Suprapubic skin (tissue), 4 donors: ENCODE measurements around the gene ZACN.

ENCODE experiments used
- EP300 ChIP-seq: sonication (generic); formaldehyde crosslinking; IDR thresholded peaks from one replicate; pipeline ENCODE4 v1.6.1; 2017; ENCODE audit warnings: antibody characterized with exemption
- POLR2A ChIP-seq, 2 donors: fragments of 450-650 bp; IDR thresholded peaks; one replicate each; pipeline ENCODE4 v1.6.1; 2017; ENCODE audit warnings: antibody characterized with exemption in 2 of 2, mild to moderate bottlenecking in 2 of 2, moderate library complexity in 2 of 2
- POLR2AphosphoS5 ChIP-seq, 3 donors: sonication (generic); formaldehyde crosslinking; IDR thresholded peaks; one replicate each; pipeline ENCODE4 v1.6.1; 2017; ENCODE audit warnings: antibody characterized with exemption in 3 of 3
- TF ChIP-seq, protein P1 (sequence below), 2 donors: fragments of 200-600 bp in 1 of 2; fragments of 450-650 bp in 1 of 2; sonication (generic) in 1 of 2; IDR thresholded peaks; one replicate each; pipeline ENCODE4 v1.5.1; 2016 to 2019; ENCODE audit warnings: antibody characterized with exemption in 2 of 2, mild to moderate bottlenecking in 1 of 2, moderate library complexity in 1 of 2

DNA sequence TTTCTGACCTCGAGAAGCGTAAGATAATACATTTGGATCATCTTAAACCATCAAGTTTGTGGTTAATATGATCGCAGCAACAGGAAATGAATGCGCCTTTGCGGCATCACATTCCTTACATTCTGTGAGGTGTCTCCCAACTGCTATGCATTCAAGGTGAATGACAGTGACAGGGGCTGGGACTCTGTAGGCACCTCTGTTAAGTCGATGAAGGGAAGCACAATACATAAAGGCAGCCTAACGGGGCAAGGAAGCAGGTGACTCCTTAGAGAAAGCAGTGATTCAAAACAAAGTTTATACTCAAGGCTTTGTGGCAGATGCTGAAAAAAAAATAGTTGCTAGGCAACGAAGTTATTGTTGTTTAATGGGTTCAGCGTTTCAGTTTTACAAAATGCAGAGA, 30.3 kb upstream of the ZACN start:
- TF ChIP-seq, protein P1, sequence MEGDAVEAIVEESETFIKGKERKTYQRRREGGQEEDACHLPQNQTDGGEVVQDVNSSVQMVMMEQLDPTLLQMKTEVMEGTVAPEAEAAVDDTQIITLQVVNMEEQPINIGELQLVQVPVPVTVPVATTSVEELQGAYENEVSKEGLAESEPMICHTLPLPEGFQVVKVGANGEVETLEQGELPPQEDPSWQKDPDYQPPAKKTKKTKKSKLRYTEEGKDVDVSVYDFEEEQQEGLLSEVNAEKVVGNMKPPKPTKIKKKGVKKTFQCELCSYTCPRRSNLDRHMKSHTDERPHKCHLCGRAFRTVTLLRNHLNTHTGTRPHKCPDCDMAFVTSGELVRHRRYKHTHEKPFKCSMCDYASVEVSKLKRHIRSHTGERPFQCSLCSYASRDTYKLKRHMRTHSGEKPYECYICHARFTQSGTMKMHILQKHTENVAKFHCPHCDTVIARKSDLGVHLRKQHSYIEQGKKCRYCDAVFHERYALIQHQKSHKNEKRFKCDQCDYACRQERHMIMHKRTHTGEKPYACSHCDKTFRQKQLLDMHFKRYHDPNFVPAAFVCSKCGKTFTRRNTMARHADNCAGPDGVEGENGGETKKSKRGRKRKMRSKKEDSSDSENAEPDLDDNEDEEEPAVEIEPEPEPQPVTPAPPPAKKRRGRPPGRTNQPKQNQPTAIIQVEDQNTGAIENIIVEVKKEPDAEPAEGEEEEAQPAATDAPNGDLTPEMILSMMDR (IDR thresholded peaks at IDR 0.05): no peak
- TF ChIP-seq POLR2AphosphoS5 (IDR thresholded peaks at IDR 0.05): no peak
- no peak for TF ChIP-seq EP300
- TF ChIP-seq POLR2A (IDR thresholded peaks at IDR 0.05): no peak
